Trophoblast cell (in vitro differentiated cells and primary cell): Measurements from ENCODE around the gene MAN1A1. TPM values are rescaled to one million over a fixed set of nuclear protein-coding genes. Genes with fewer than 3 reads are reported as not detected.
A peak's percentile ranks its signal among the peaks of the same experiment; 100 is the strongest.

Source experiments
- DNase-seq, 2 donors: peaks; one replicate each; pipeline ENCODE4 v3.0.0-alpha.2; 2016
- H2AFZ ChIP-seq: 2 replicates; pipeline ENCODE4 v1.6.1; 2013; ENCODE audit warnings: low read length, moderate library complexity, mild to moderate bottlenecking; ENCODE audit not compliant: insufficient read depth, poor library complexity
- H2AK5ac ChIP-seq: 2 replicates; pipeline ENCODE4 v1.6.1; 2013; ENCODE audit warnings: mild to moderate bottlenecking, low read length
- H2BK120ac ChIP-seq: 2 replicates; pipeline ENCODE4 v1.6.1; 2013; ENCODE audit warnings: low read length, mild to moderate bottlenecking, moderate library complexity; ENCODE audit not compliant: insufficient read depth, poor library complexity
- H2BK12ac ChIP-seq: 2 replicates; pipeline ENCODE4 v1.6.1; 2013; ENCODE audit warnings: mild to moderate bottlenecking, low read length, moderate library complexity
- H2BK5ac ChIP-seq: 2 replicates; pipeline ENCODE4 v1.6.1; 2013; ENCODE audit warnings: low read length, low read depth, moderate library complexity, mild to moderate bottlenecking; ENCODE audit not compliant: poor library complexity
- H3K14ac ChIP-seq: 2 replicates; pipeline ENCODE4 v1.6.1; 2013; ENCODE audit warnings: mild to moderate bottlenecking, low read length
- H3K18ac ChIP-seq: 2 replicates; pipeline ENCODE4 v1.6.1; 2013; ENCODE audit warnings: mild to moderate bottlenecking, low read length
- H3K23ac ChIP-seq: 2 replicates; pipeline ENCODE4 v1.6.1; 2013; ENCODE audit warnings: low read length
- H3K27ac ChIP-seq: 2 replicates; pipeline ENCODE4 v1.5.1; 2013; ENCODE audit warnings: low read depth, mild to moderate bottlenecking, inconsistent platforms, low read length, moderate library complexity
- H3K27me3 ChIP-seq: 2 replicates; pipeline ENCODE4 v1.6.1; 2013; ENCODE audit warnings: inconsistent platforms, mild to moderate bottlenecking, low read length, moderate library complexity; ENCODE audit not compliant: insufficient read depth
- H3K36me3 ChIP-seq, 2 experiments: 1 replicate in 1 of 2; 2 replicates in 1 of 2; pipeline ENCODE4 v1.6.1; 2013; ENCODE audit warnings: low read length in 2 of 2, mild to moderate bottlenecking in 2 of 2, moderate library complexity in 1 of 2; ENCODE audit not compliant: insufficient read depth in 2 of 2, control insufficient read depth in 1 of 2
- H3K4ac ChIP-seq: 2 replicates; pipeline ENCODE4 v1.6.1; 2013; ENCODE audit warnings: low read depth, mild to moderate bottlenecking, low read length, moderate library complexity
- H3K4me1 ChIP-seq, 2 experiments: 1 replicate in 1 of 2; 2 replicates in 1 of 2; pipeline ENCODE4 v1.6.1; 2013; ENCODE audit warnings: low read length in 2 of 2, mild to moderate bottlenecking in 2 of 2, moderate library complexity in 1 of 2; ENCODE audit not compliant: insufficient read depth in 2 of 2, control insufficient read depth in 1 of 2
- H3K4me2 ChIP-seq: 2 replicates; pipeline ENCODE4 v1.6.1; 2013; ENCODE audit warnings: inconsistent platforms, mild to moderate bottlenecking, low read length, moderate library complexity
- H3K4me3 ChIP-seq: 2 replicates; pipeline ENCODE4 v1.5.1; 2013; ENCODE audit warnings: mild to moderate bottlenecking, low read depth, low read length, inconsistent platforms
- H3K79me1 ChIP-seq: one replicate; pipeline ENCODE4 v1.6.1; 2013; ENCODE audit warnings: low read length
- H3K79me2 ChIP-seq: 2 replicates; pipeline ENCODE4 v1.6.1; 2013; ENCODE audit warnings: low read length, mild to moderate bottlenecking; ENCODE audit not compliant: control insufficient read depth, insufficient read depth, poor library complexity
- H3K9ac ChIP-seq: 2 replicates; pipeline ENCODE4 v1.6.1; 2013; ENCODE audit warnings: mild to moderate bottlenecking, low read length
- H3K9me3 ChIP-seq: 2 replicates; pipeline ENCODE4 v1.6.1; 2013; ENCODE audit warnings: low read depth, mild to moderate bottlenecking, control low read depth, inconsistent platforms, low read length; ENCODE audit not compliant: insufficient read depth
- H4K12ac ChIP-seq: 2 replicates; pipeline ENCODE4 v1.6.1; 2013; ENCODE audit warnings: low read depth, mild to moderate bottlenecking, low read length, moderate library complexity
- H4K8ac ChIP-seq: 2 replicates; pipeline ENCODE4 v1.6.1; 2013; ENCODE audit warnings: low read depth, mild to moderate bottlenecking, low read length, moderate library complexity
- H4K91ac ChIP-seq: one replicate; pipeline ENCODE4 v1.6.1; 2013; ENCODE audit warnings: low read depth, mild to moderate bottlenecking, low read length, moderate library complexity
- WGBS: extraction: QIAGEN DNeasy Blood & Tissue Kit; methylation state at CpG from one replicate; pipeline ENCODE4 v1.1.7; 2013; ENCODE audit warnings: missing lambda C conversion rate; ENCODE audit not compliant: insufficient read length, insufficient coverage; ENCODE audit errors: extremely low coverage; 5-methylcytosine and 5-hydroxymethylcytosine counted together
- polyA plus RNA-seq: library from polyadenylated mRNA; stranded (reverse); fragments of 200-250 nt; gene quantifications from 2 replicates; pipeline ENCODE4 v1.2.3, GENCODE V29; 2013

The MAN1A1 gene
- 29.1 and 30.7 TPM in 2 replicates for polyA plus RNA-seq

GRCh38 chr6:119349361-119350201, at the start of gene MAN1A1:
MAN1A1 (minus strand) TSS chr6:119349761; CDS start chr6:119349065, 696 bp downstream.
- peak; percentile 85 to 86 for DNase-seq
- H2BK12ac ChIP-seq = peak within 1 kb of the TSS; percentile 56
- no CpG with 5 or more reads among the region's 103 CpGs for WGBS

GRCh38 chr6:119395192-119395591, 45.6 kb upstream of the MAN1A1 start:
- WGBS = no CpG with 5 or more reads among the region's 2 CpGs
- Histone ChIP-seq H2BK5ac (no peak overlapping the region), H3K14ac (no peak overlapping the region), H3K23ac (no peak overlapping the region), H3K27ac (no peak overlapping the region), H3K18ac (no peak overlapping the region), H3K36me3 (no peaks in the 10 kb centered on the region), H2AFZ (no peak overlapping the region), H3K27me3 (no peaks in the 10 kb centered on the region), H3K4me1 (no peaks in the 10 kb centered on the region), H2BK120ac (no peak overlapping the region), H3K9ac (no peak overlapping the region), H3K4me2 (no peak overlapping the region), H4K91ac (no peak overlapping the region), H2BK12ac (no peak overlapping the region), H3K4me3 (no peak overlapping the region), H4K8ac (no peak overlapping the region), H4K12ac (no peak overlapping the region), H3K79me2 (no peaks in the 10 kb centered on the region), H2AK5ac (no peak overlapping the region), H3K79me1 (no peaks in the 10 kb centered on the region), H3K4ac (no peak overlapping the region), H3K9me3 (peaks cover 2% of the 10 kb centered on the region)
- DNase-seq = no peak

More at GRCh38 chr6:119349361-119350201, at the start of gene MAN1A1:
- Histone ChIP-seq H3K36me3 (no peaks in the 10 kb centered on the region), H3K79me1 (peaks cover 18% of the 10 kb centered on the region), H3K18ac (peak within 1 kb of the TSS; percentile 78), H2BK120ac (peak within 1 kb of the TSS; percentile 64), H3K27ac (peak within 1 kb of the TSS; percentile 44), H2AFZ (peak within 1 kb of the TSS; percentile 65), H2BK5ac (peak within 1 kb of the TSS; percentile 84), H3K4ac (peak within 1 kb of the TSS; percentile 88), H3K14ac (peak within 1 kb of the TSS; percentile 79), H3K9me3 (peaks cover 3% of the 10 kb centered on the region), H4K12ac (peak within 1 kb of the TSS; percentile 62), H3K79me2 (peaks cover 16% of the 10 kb centered on the region), H3K23ac (peak within 1 kb of the TSS; percentile 53), H4K8ac (peak within 1 kb of the TSS; percentile 70), H3K4me1 (peaks cover 3 to 7% of the 10 kb centered on the region in 2 experiments), H3K9ac (peak within 1 kb of the TSS; percentile 92), H3K27me3 (no peaks in the 10 kb centered on the region), H2AK5ac (no peak within 1 kb of the TSS), H3K4me2 (peak within 1 kb of the TSS; percentile 99), H3K4me3 (peak within 1 kb of the TSS; percentile 100), H4K91ac (peak within 1 kb of the TSS; percentile 86)

- H2BK12ac ChIP-seq = no peak overlapping the region
- no peak overlapping the region for H3K23ac ChIP-seq
- H2AFZ ChIP-seq = no peak overlapping the region
- no peaks in the 10 kb centered on the region for H3K27me3 ChIP-seq
- H3K9me3 ChIP-seq = no peaks in the 10 kb centered on the region
- H2BK5ac ChIP-seq = no peak overlapping the region
- no peak for DNase-seq
- H3K4me2 ChIP-seq = no peak overlapping the region
- H3K27ac ChIP-seq = no peak overlapping the region
- no peaks in the 10 kb centered on the region for H3K79me2 ChIP-seq
- no peaks in the 10 kb centered on the region for H3K4me1 ChIP-seq
- no peak overlapping the region for H4K91ac ChIP-seq
- H3K18ac ChIP-seq = no peak overlapping the region
- no peaks in the 10 kb centered on the region for H3K79me1 ChIP-seq
- H2AK5ac ChIP-seq = no peak overlapping the region
- no peak overlapping the region for H3K9ac ChIP-seq
- no peak overlapping the region for H3K4ac ChIP-seq
- H3K36me3 ChIP-seq = no peaks in the 10 kb centered on the region
- H4K12ac ChIP-seq = no peak overlapping the region
- H3K14ac ChIP-seq = no peak overlapping the region
- H3K4me3 ChIP-seq = no peak overlapping the region
- H4K8ac ChIP-seq = no peak overlapping the region
- H2BK120ac ChIP-seq = no peak overlapping the region
Measured at GRCh38 chr6:119390247-119390793, 40.8 kb upstream of the MAN1A1 start.

- Histone ChIP-seq H3K9me3 (no peaks in the 10 kb centered on the region), H4K91ac (no peak overlapping the region), H3K4me1 (no peaks in the 10 kb centered on the region), H3K27ac (no peak overlapping the region), H4K8ac (no peak overlapping the region), H3K9ac (no peak overlapping the region), H3K4ac (no peak overlapping the region), H3K4me3 (no peak overlapping the region), H2BK120ac (no peak overlapping the region), H3K18ac (no peak overlapping the region), H3K27me3 (no peaks in the 10 kb centered on the region), H2AK5ac (no peak overlapping the region), H3K14ac (no peak overlapping the region), H3K79me2 (no peaks in the 10 kb centered on the region), H2AFZ (no peak overlapping the region), H2BK5ac (no peak overlapping the region), H4K12ac (no peak overlapping the region), H2BK12ac (no peak overlapping the region), H3K79me1 (no peaks in the 10 kb centered on the region), H3K36me3 (no peaks in the 10 kb centered on the region), H3K23ac (no peak overlapping the region), H3K4me2 (no peak overlapping the region)
- no CpG with 5 or more reads among the region's 1 CpG for WGBS
- DNase-seq = no peak
Measured at GRCh38 chr6:119385994-119386393, 36.4 kb upstream of the MAN1A1 start.
